H1 (cell line): Measurements from ENCODE around the gene MYO5A. TPM values are rescaled to one million over a fixed set of nuclear protein-coding genes. Genes with fewer than 3 reads are reported as not detected.

Experiments
- CTCF ChIA-PET: fragments of 300-600 bp; sonication (Branson Sonifier 250); formaldehyde crosslinking; loops from one replicate; lab custom pipeline; 2021; ENCODE audit not compliant: partially characterized antibody; lab: Charles Lee
- POLR2A ChIA-PET: fragments of 300-600 bp; sonication (Branson Sonifier 250); formaldehyde crosslinking; loops from one replicate; lab custom pipeline; 2021; ENCODE audit warnings: inconsistent platforms; ENCODE audit not compliant: partially characterized antibody; lab: Charles Lee
- DNase-seq, 2 experiments: peaks; one replicate each; pipeline versions ENCODE4 v3.0.0 to v3.0.0-alpha.2; 2010 to 2022; ENCODE audit warnings: low spot score in 2 of 2, low read depth in 1 of 2, mixed read lengths in 1 of 2
- FAIRE-seq: peaks from 2 replicates; lab custom pipeline; 2011; peaks lifted over from hg19 to GRCh38; lab: Jason Lieb, UNC
- H2AFZ ChIP-seq: 2 replicates; pipeline ENCODE4 v1.8.1; 2012; ENCODE audit warnings: low read length, inconsistent platforms
- H2AK5ac ChIP-seq: 2 replicates; pipeline ENCODE4 v1.6.1; 2013; ENCODE audit warnings: low read depth, low read length
- H2BK120ac ChIP-seq: replicated peaks from 2 replicates; pipeline ENCODE3; 2013; ENCODE audit warnings: low read depth, low read length, inconsistent platforms
- H2BK12ac ChIP-seq: 2 replicates; pipeline ENCODE4 v1.6.1; 2013; ENCODE audit warnings: low read depth, low read length
- H2BK15ac ChIP-seq: 2 replicates; pipeline ENCODE4 v1.6.1; 2013; ENCODE audit warnings: low read length
- H2BK20ac ChIP-seq: 2 replicates; pipeline ENCODE4 v1.6.1; 2013; ENCODE audit warnings: low read length
- H2BK5ac ChIP-seq: 2 replicates; pipeline ENCODE4 v1.6.1; 2013; ENCODE audit warnings: low read depth, low read length
- H3K14ac ChIP-seq: 2 replicates; pipeline ENCODE4 v1.6.1; 2013; ENCODE audit warnings: inconsistent platforms; ENCODE audit not compliant: insufficient read length
- H3K18ac ChIP-seq: 2 replicates; pipeline ENCODE4 v1.6.1; 2013; ENCODE audit warnings: low read length; ENCODE audit errors: extremely low read depth
- H3K23ac ChIP-seq: 2 replicates; pipeline ENCODE4 v1.6.1; 2013; ENCODE audit warnings: inconsistent platforms; ENCODE audit not compliant: insufficient read length
- H3K23me2 ChIP-seq: 2 replicates; pipeline ENCODE4 v1.6.1; 2013; ENCODE audit warnings: low read depth, low read length
- H3K27ac ChIP-seq: 2 replicates; pipeline ENCODE4 v1.6.1; 2011; ENCODE audit warnings: low read depth, low read length, inconsistent platforms
- H3K27me3 ChIP-seq, 4 experiments: replicated peaks in 1 of 4; 1 replicate in 1 of 4; 2 replicates in 3 of 4; pipeline versions ENCODE4 v1.6.1 to v1.8.1; 2011 to 2013; ENCODE audit warnings: low read length in 3 of 4, mild to moderate bottlenecking in 3 of 4, inconsistent platforms in 2 of 4, mixed read lengths in 2 of 4, moderate library complexity in 1 of 4; ENCODE audit not compliant: control insufficient read depth in 3 of 4, insufficient read depth in 3 of 4; ENCODE audit errors: extremely low read depth in 1 of 4
- H3K36me3 ChIP-seq, 4 experiments: 2 replicates each; pipeline versions ENCODE4 v1.6.1 to v1.8.1; 2011 to 2013; ENCODE audit warnings: mild to moderate bottlenecking in 4 of 4, low read length in 3 of 4, moderate library complexity in 2 of 4, control low read depth in 1 of 4, inconsistent platforms in 1 of 4; ENCODE audit not compliant: insufficient read depth in 4 of 4, control insufficient read depth in 2 of 4
- H3K4ac ChIP-seq: replicated peaks from 2 replicates; pipeline ENCODE3; 2013; ENCODE audit warnings: low read length, low read depth, mixed read lengths, inconsistent platforms; ENCODE audit not compliant: insufficient read length
- H3K4me1 ChIP-seq, 4 experiments: replicated peaks in 1 of 4; 1 replicate in 1 of 4; 2 replicates in 3 of 4; pipeline versions ENCODE4 v1.6.1 to v1.8.1; 2011 to 2013; ENCODE audit warnings: low read length in 3 of 4, inconsistent platforms in 2 of 4, mixed read lengths in 1 of 4; ENCODE audit not compliant: insufficient read depth in 4 of 4, control insufficient read depth in 3 of 4
- H3K4me2 ChIP-seq, 2 experiments: 2 replicates each; pipeline versions ENCODE4 v1.6.1 to v1.8.1; 2011 to 2013; ENCODE audit warnings: low read depth in 2 of 2, low read length in 2 of 2, control low read depth in 1 of 2, inconsistent platforms in 1 of 2, mild to moderate bottlenecking in 1 of 2; ENCODE audit not compliant: insufficient read depth in 1 of 2
- H3K4me3 ChIP-seq, 4 experiments: fragments of 200-600, 300-600 bp in 1 of 4; sonication (generic), shearing (Covaris generic), sonication (Bioruptor Twin) in 1 of 4; 2 replicates each; pipeline versions ENCODE4 v1.5.1 to v1.8.1; 2011 to 2016; ENCODE audit warnings: low read length in 4 of 4, low read depth in 3 of 4, control low read depth in 2 of 4, inconsistent platforms in 2 of 4, mild to moderate bottlenecking in 2 of 4, mixed read lengths in 1 of 4, moderate library complexity in 1 of 4; ENCODE audit not compliant: insufficient read depth in 2 of 4; ENCODE audit errors: extremely low read depth in 1 of 4
- H3K56ac ChIP-seq: replicated peaks from 2 replicates; pipeline ENCODE3; 2013; ENCODE audit warnings: low read depth, mild to moderate bottlenecking, mixed read lengths, low read length, inconsistent platforms; ENCODE audit not compliant: insufficient read length
- H3K79me1 ChIP-seq: 2 replicates; pipeline ENCODE4 v1.6.1; 2013; ENCODE audit warnings: low read depth, low read length, control low read depth
- H3K79me2 ChIP-seq, 2 experiments: 2 replicates each; pipeline versions ENCODE4 v1.6.1 to v1.8.1; 2012 to 2013; ENCODE audit warnings: low read length in 2 of 2, mild to moderate bottlenecking in 2 of 2, inconsistent platforms in 1 of 2; ENCODE audit not compliant: insufficient read depth in 2 of 2, control insufficient read depth in 1 of 2
- H3K9ac ChIP-seq, 4 experiments: replicated peaks in 1 of 4; 1 replicate in 1 of 4; 2 replicates in 3 of 4; pipeline versions ENCODE4 v1.6.1 to v1.8.1; 2011 to 2013; ENCODE audit warnings: low read depth in 3 of 4, low read length in 3 of 4, control low read depth in 2 of 4, mild to moderate bottlenecking in 2 of 4, moderate library complexity in 2 of 4, inconsistent platforms in 1 of 4; ENCODE audit errors: extremely low read depth in 1 of 4
- H3K9me3 ChIP-seq, 2 experiments: 2 replicates each; pipeline versions ENCODE4 v1.6.1 to v1.8.1; 2012 to 2013; ENCODE audit warnings: mild to moderate bottlenecking in 2 of 2, moderate library complexity in 2 of 2, control low read depth in 1 of 2, inconsistent platforms in 1 of 2, low read depth in 1 of 2, low read length in 1 of 2, mixed read lengths in 1 of 2; ENCODE audit not compliant: insufficient read depth in 2 of 2
- H4K20me1 ChIP-seq, 2 experiments: replicated peaks in 1 of 2; 2 replicates each; pipeline versions ENCODE3 to v1.8.1; 2011 to 2013; ENCODE audit warnings: inconsistent platforms in 2 of 2, low read length in 2 of 2, mild to moderate bottlenecking in 1 of 2; ENCODE audit not compliant: insufficient read depth in 2 of 2, control insufficient read depth in 1 of 2
- H4K5ac ChIP-seq: 2 replicates; pipeline ENCODE4 v1.6.1; 2013; ENCODE audit warnings: low read length, low read depth, mixed read lengths, inconsistent platforms; ENCODE audit not compliant: insufficient read length
- H4K8ac ChIP-seq: 2 replicates; pipeline ENCODE4 v1.8.0; 2013; ENCODE audit warnings: mild to moderate bottlenecking, moderate library complexity, low read length, inconsistent platforms; ENCODE audit not compliant: insufficient read depth; ENCODE audit errors: extremely low read depth
- H4K91ac ChIP-seq: replicated peaks from 2 replicates; pipeline ENCODE3; 2013; ENCODE audit warnings: low read length, mixed read lengths, inconsistent platforms; ENCODE audit not compliant: insufficient read length
- CEBPB ChIP-seq: IDR thresholded peaks from 2 replicates; pipeline ENCODE4 v1.6.1; 2012; ENCODE audit warnings: low read depth, low read length
- CREB1 ChIP-seq: IDR thresholded peaks from 2 replicates; pipeline ENCODE4 v1.6.1; 2012; ENCODE audit warnings: inconsistent platforms
- FOSL1 ChIP-seq: IDR thresholded peaks from 2 replicates; pipeline ENCODE4 v1.6.1; 2011; ENCODE audit warnings: mild to moderate bottlenecking, low read depth, low read length, moderate library complexity; ENCODE audit not compliant: insufficient read depth
- HDAC6 ChIP-seq: IDR thresholded peaks from one replicate; pipeline ENCODE4 v1.7.1; 2012; ENCODE audit warnings: low read depth, mild to moderate bottlenecking, inconsistent platforms, low read length, moderate library complexity
- KDM5A ChIP-seq: fragments of 200-600 bp; IDR thresholded peaks from 2 replicates; pipeline ENCODE4 v1.7.1; 2012; ENCODE audit warnings: mild to moderate bottlenecking, low read length, inconsistent platforms, mixed read lengths
- WGBS, 2 experiments: shearing (Covaris generic) in 1 of 2; methylation state at CpG; one replicate each; pipeline versions ENCODE4 v1.1.6 to v1.1.7; 2013 to 2015; ENCODE audit warnings: low lambda C conversion rate in 2 of 2, mixed read lengths in 2 of 2, inconsistent platforms in 1 of 2, low coverage in 1 of 2, missing lambda C conversion rate in 1 of 2; ENCODE audit not compliant: insufficient replicate concordance in 2 of 2, insufficient coverage in 1 of 2, insufficient read length in 1 of 2; ENCODE audit errors: extremely low coverage in 1 of 2, missing lambda C conversion rate in 1 of 2; 5-methylcytosine and 5-hydroxymethylcytosine counted together
- polyA plus RNA-seq, 7 experiments: library from polyadenylated mRNA; depleted of rRNA in 3 of 7; stranded (reverse) in 5 of 7; unstranded in 2 of 7; fragments of >200 nt in 5 of 7; fragments of 200-250 nt in 2 of 7; gene quantifications; 1 replicate in 5 of 7; 2 replicates in 1 of 7; 4 replicates in 1 of 7; pipeline versions ENCODE4 v1.2.1 to v1.2.3, GENCODE V29; 2011 to 2013; ENCODE audit warnings: missing spikeins in 2 of 7, mixed read lengths in 2 of 7
- total RNA-seq: library from RNA; stranded (reverse); fragmentation: NEBNext Ultra II Directional; extraction: Animal tissue kit (Norgen Biotek cat#: 25700); gene quantifications from 2 replicates; pipeline ENCODE4 v1.2.1, GENCODE V29; 2021
- TF ChIP-seq, protein P1 (sequence below): IDR thresholded peaks from 2 replicates; pipeline ENCODE4 v1.6.1; 2011; ENCODE audit warnings: low read depth, mild to moderate bottlenecking, low read length; ENCODE audit not compliant: insufficient read depth

The MYO5A gene
- total and polyA plus RNA-seq, 2 of the 8 experiments (the other 6 are each of a cell fraction or from before 2014, with no cell fraction given) = 11.4 to 24.7 TPM

DNA sequence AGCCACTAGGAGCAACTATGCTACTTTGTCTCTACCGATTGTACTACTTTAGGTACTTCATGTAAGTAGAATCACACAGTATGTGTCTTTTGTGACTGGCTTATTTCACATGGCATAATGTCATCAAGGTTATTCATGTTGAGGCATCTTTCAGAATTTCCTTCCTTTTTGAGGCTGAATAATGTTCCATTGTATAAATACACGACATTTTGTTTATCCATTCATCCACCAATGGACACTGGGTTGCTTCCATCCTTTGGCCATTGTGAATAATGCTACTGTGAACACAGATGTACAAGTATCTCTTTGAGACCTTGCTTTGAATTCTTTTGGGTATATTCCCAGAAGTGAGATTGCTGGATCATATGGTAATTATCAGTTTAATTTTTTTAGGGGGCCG lies 29.2 kb downstream of the MYO5A start:
- H2AFZ ChIP-seq = no peak overlapping the region
- H3K27ac ChIP-seq = no peak overlapping the region
- H3K4me1 ChIP-seq = no peaks in the 10 kb centered on the region
- H3K23ac ChIP-seq = no peak overlapping the region
- H3K79me2 ChIP-seq = peaks cover 0 to 3% of the 10 kb centered on the region in 2 experiments; a peak in 1 of 4 replicates
- H3K4me2 ChIP-seq = no peak overlapping the region
- no peak for FAIRE-seq
- no peak overlapping the region; a peak in 1 of 8 replicates for H3K4me3 ChIP-seq
- no peaks in the 10 kb centered on the region for H3K9me3 ChIP-seq
- H3K56ac ChIP-seq = no peak overlapping the region
- no peak overlapping the region for H4K5ac ChIP-seq
- no peak overlapping the region for H4K91ac ChIP-seq
- H4K20me1 ChIP-seq = no peaks in the 10 kb centered on the region
- no peak overlapping the region for H2BK5ac ChIP-seq
- no peak overlapping the region for H3K9ac ChIP-seq
- no peaks in the 10 kb centered on the region for H3K36me3 ChIP-seq
- no peak overlapping the region for H3K18ac ChIP-seq
- WGBS, 2 experiments = 82% methylated on average over 3 of the region's 3 CpGs; no CpG with 5 or more reads in 1 of the 2 experiments
- no peak overlapping the region for H2AK5ac ChIP-seq
- no peak overlapping the region for H3K14ac ChIP-seq
- no peak overlapping the region for H2BK20ac ChIP-seq
- H2BK12ac ChIP-seq = no peak overlapping the region
- no peaks in the 10 kb centered on the region; the same call in 1 of the 2 replicates for H3K79me1 ChIP-seq
- no peak overlapping the region for H4K8ac ChIP-seq
- ChIA-PET POLR2A (interaction anchor here (0.9 kb wide), 1 partner anchor 300 kb away, joined by 3 read pairs; no protein-coding TSS in a partner anchor), CTCF (no interaction called here)
- H2BK120ac ChIP-seq = no peak overlapping the region
- no peak overlapping the region for H3K4ac ChIP-seq
- no peaks in the 10 kb centered on the region for H3K23me2 ChIP-seq
- H2BK15ac ChIP-seq = no peak overlapping the region
- DNase-seq = no peak
- H3K27me3 ChIP-seq = no peaks in the 10 kb centered on the region
- TF ChIP-seq FOSL1 (no peak), KDM5A (no peak), CREB1 (no peak), HDAC6 (no peak), CEBPB (no peak)
- TF ChIP-seq, protein P1, sequence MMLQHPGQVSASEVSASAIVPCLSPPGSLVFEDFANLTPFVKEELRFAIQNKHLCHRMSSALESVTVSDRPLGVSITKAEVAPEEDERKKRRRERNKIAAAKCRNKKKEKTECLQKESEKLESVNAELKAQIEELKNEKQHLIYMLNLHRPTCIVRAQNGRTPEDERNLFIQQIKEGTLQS = no peak
